GM23338 (cell line): ENCODE results near the gene GADD45B. TPM values are rescaled to one million over a fixed set of nuclear protein-coding genes. Genes with fewer than 3 reads are reported as not detected.

Experiments
- ATAC-seq: fragments of 200-7000 bp; cut with Tn5 transposase; 3 replicates; pipeline ENCODE4 v1.9.1; 2020
- DNase-seq: peaks from one replicate; pipeline ENCODE4 v3.0.0-alpha.2; 2015; ENCODE audit warnings: low spot score
- H2AFZ ChIP-seq: fragments of 200-600 bp; sonication (generic); 2 replicates; pipeline ENCODE4 v1.8.0; 2016; ENCODE audit warnings: antibody characterized with exemption, mild to moderate bottlenecking, moderate library complexity
- H3F3A ChIP-seq: fragments of 200-600 bp; sonication (generic); replicated peaks from 2 replicates; pipeline ENCODE4 v1.8.0; 2017; ENCODE audit warnings: antibody characterized with exemption, mixed run types, low read depth
- H3K27ac ChIP-seq: fragments of 200-600 bp; sonication (generic); 2 replicates; pipeline ENCODE4 v1.6.1; 2016; ENCODE audit warnings: low read depth
- H3K27me3 ChIP-seq: fragments of 200-600 bp; sonication (generic); 2 replicates; pipeline ENCODE4 v1.8.0; 2016; ENCODE audit warnings: mild to moderate bottlenecking, mixed run types, moderate library complexity; ENCODE audit not compliant: insufficient read depth
- H3K36me3 ChIP-seq: fragments of 200-600 bp; sonication (generic); 2 replicates; pipeline ENCODE4 v1.8.0; 2016; ENCODE audit warnings: mild to moderate bottlenecking; ENCODE audit not compliant: insufficient read depth
- H3K4me1 ChIP-seq: fragments of 200-600 bp; sonication (generic); 2 replicates; pipeline ENCODE4 v1.8.0; 2016; ENCODE audit warnings: mild to moderate bottlenecking, moderate library complexity; ENCODE audit not compliant: insufficient read depth
- H3K4me2 ChIP-seq: fragments of 200-600 bp; sonication (generic); 2 replicates; pipeline ENCODE4 v1.7.1; 2017; ENCODE audit warnings: mixed run types
- H3K4me3 ChIP-seq: fragments of 200-600 bp; sonication (generic); 2 replicates; pipeline ENCODE4 v1.6.1; 2016; ENCODE audit warnings: mixed run types
- H3K79me2 ChIP-seq: fragments of 200-600 bp; sonication (generic); replicated peaks from 2 replicates; pipeline ENCODE4 v1.8.0; 2017; ENCODE audit warnings: mild to moderate bottlenecking; ENCODE audit not compliant: insufficient read depth
- H3K9me2 ChIP-seq: fragments of 200-600 bp; sonication (generic); 2 replicates; pipeline ENCODE4 v1.8.0; 2017; ENCODE audit not compliant: insufficient read depth
- H4K20me1 ChIP-seq: fragments of 200-600 bp; sonication (generic); replicated peaks from 2 replicates; pipeline ENCODE4 v1.8.0; 2017; ENCODE audit warnings: mild to moderate bottlenecking; ENCODE audit not compliant: insufficient read depth
- H3K27ac Mint-ChIP-seq: 2 replicates; pipeline ENCODE4 v1.8.0; 2020; ENCODE audit warnings: inconsistent platforms, mild to moderate bottlenecking, moderate library complexity, mixed read lengths
- H3K27me3 Mint-ChIP-seq: 3 replicates; pipeline ENCODE4 v1.8.0; 2022; ENCODE audit warnings: low read depth, mild to moderate bottlenecking, moderate library complexity, mixed read lengths, inconsistent platforms; ENCODE audit not compliant: insufficient read depth, poor library complexity
- H3K36me3 Mint-ChIP-seq: 3 replicates; pipeline ENCODE4 v1.8.0; 2021; ENCODE audit warnings: low read depth, mild to moderate bottlenecking, inconsistent platforms, moderate library complexity, mixed read lengths
- H3K4me1 Mint-ChIP-seq: 3 replicates; pipeline ENCODE4 v1.8.0; 2020; ENCODE audit warnings: mild to moderate bottlenecking, inconsistent platforms, mixed read lengths
- H3K4me3 Mint-ChIP-seq: 3 replicates; pipeline ENCODE4 v1.8.0; 2021; ENCODE audit warnings: moderate library complexity, mild to moderate bottlenecking, inconsistent platforms, mixed read lengths
- H3K9me3 Mint-ChIP-seq: 3 replicates; pipeline ENCODE4 v1.8.0; 2020; ENCODE audit warnings: moderate library complexity, mild to moderate bottlenecking, inconsistent platforms, mixed read lengths
- JUNB ChIP-seq: IDR thresholded peaks from one replicate; pipeline ENCODE4 v1.6.1; 2016; ENCODE audit warnings: antibody characterized with exemption; ENCODE audit not compliant: unreplicated experiment
- NANOG ChIP-seq: IDR thresholded peaks from 2 replicates; pipeline ENCODE4 v1.6.1; 2016; ENCODE audit warnings: antibody characterized with exemption, borderline replicate concordance
- ZNF331 ChIP-seq: fragments of 250-450 bp; sonication (Bioruptor Pico); IDR thresholded peaks from 2 replicates; pipeline ENCODE4 v1.5.0; 2020; ENCODE audit warnings: low read depth, mild to moderate bottlenecking, moderate library complexity
- polyA plus RNA-seq: library from polyadenylated mRNA; unstranded; fragments of >200 nt; fragmentation: Nextera tagmentation; extraction: Ambion mirVana; gene quantifications from 2 replicates; pipeline ENCODE4 v1.2.1, GENCODE V29; 2016
- total RNA-seq: library from RNA; depleted of rRNA; stranded (reverse); fragments of >200 nt; shearing (Covaris generic); gene quantifications from 2 replicates; pipeline ENCODE4 v1.2.3, GENCODE V29; 2014
- TF ChIP-seq, protein P1 (sequence below), 2 experiments: fragments of 200-600 bp in 1 of 2; sonication (generic) in 1 of 2; conservative IDR thresholded peaks; 2 replicates each; pipeline versions ENCODE4 v1.5.1 to v1.6.1; 2016 to 2017; ENCODE audit warnings: antibody characterized with exemption in 2 of 2, low read depth in 2 of 2, mild to moderate bottlenecking in 2 of 2, moderate library complexity in 1 of 2
- TF ChIP-seq, protein P2 (sequence below): fragments of 250-450 bp; sonication (Bioruptor Pico); IDR thresholded peaks from 2 replicates; pipeline ENCODE4 v1.5.0; 2020; ENCODE audit warnings: mild to moderate bottlenecking, moderate library complexity

Gene GADD45B
- total and polyA plus RNA-seq, 2 experiments from 2014 or later, result 12.3 to 16.6 TPM

DNA sequence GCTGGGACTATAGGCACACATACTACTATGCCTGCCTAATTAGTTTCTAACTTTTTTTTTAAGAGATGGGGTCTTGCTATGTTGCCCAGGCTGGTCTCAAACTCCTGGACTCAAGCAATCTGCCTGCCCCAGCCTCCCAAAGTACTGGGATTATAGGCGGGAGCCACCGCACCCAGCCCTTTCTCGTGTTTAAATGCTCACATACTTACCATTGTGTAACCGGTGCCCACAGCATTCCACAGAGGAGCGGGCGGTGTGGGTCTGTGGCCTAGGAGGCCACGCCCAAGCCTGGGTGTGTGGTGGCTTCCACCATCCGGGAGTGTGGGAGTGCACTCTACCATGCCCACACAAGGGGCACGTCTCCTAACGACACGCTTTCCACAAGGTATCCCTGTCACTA, 26.9 kb upstream of the GADD45B start (continued):
- TF ChIP-seq, protein P1, sequence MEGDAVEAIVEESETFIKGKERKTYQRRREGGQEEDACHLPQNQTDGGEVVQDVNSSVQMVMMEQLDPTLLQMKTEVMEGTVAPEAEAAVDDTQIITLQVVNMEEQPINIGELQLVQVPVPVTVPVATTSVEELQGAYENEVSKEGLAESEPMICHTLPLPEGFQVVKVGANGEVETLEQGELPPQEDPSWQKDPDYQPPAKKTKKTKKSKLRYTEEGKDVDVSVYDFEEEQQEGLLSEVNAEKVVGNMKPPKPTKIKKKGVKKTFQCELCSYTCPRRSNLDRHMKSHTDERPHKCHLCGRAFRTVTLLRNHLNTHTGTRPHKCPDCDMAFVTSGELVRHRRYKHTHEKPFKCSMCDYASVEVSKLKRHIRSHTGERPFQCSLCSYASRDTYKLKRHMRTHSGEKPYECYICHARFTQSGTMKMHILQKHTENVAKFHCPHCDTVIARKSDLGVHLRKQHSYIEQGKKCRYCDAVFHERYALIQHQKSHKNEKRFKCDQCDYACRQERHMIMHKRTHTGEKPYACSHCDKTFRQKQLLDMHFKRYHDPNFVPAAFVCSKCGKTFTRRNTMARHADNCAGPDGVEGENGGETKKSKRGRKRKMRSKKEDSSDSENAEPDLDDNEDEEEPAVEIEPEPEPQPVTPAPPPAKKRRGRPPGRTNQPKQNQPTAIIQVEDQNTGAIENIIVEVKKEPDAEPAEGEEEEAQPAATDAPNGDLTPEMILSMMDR (conservative IDR thresholded peaks at IDR 0.05; ENCODE audit: low read depth in 2 of 2), result no peak
- TF ChIP-seq JUNB, result no peak
- TF ChIP-seq, protein P2, sequence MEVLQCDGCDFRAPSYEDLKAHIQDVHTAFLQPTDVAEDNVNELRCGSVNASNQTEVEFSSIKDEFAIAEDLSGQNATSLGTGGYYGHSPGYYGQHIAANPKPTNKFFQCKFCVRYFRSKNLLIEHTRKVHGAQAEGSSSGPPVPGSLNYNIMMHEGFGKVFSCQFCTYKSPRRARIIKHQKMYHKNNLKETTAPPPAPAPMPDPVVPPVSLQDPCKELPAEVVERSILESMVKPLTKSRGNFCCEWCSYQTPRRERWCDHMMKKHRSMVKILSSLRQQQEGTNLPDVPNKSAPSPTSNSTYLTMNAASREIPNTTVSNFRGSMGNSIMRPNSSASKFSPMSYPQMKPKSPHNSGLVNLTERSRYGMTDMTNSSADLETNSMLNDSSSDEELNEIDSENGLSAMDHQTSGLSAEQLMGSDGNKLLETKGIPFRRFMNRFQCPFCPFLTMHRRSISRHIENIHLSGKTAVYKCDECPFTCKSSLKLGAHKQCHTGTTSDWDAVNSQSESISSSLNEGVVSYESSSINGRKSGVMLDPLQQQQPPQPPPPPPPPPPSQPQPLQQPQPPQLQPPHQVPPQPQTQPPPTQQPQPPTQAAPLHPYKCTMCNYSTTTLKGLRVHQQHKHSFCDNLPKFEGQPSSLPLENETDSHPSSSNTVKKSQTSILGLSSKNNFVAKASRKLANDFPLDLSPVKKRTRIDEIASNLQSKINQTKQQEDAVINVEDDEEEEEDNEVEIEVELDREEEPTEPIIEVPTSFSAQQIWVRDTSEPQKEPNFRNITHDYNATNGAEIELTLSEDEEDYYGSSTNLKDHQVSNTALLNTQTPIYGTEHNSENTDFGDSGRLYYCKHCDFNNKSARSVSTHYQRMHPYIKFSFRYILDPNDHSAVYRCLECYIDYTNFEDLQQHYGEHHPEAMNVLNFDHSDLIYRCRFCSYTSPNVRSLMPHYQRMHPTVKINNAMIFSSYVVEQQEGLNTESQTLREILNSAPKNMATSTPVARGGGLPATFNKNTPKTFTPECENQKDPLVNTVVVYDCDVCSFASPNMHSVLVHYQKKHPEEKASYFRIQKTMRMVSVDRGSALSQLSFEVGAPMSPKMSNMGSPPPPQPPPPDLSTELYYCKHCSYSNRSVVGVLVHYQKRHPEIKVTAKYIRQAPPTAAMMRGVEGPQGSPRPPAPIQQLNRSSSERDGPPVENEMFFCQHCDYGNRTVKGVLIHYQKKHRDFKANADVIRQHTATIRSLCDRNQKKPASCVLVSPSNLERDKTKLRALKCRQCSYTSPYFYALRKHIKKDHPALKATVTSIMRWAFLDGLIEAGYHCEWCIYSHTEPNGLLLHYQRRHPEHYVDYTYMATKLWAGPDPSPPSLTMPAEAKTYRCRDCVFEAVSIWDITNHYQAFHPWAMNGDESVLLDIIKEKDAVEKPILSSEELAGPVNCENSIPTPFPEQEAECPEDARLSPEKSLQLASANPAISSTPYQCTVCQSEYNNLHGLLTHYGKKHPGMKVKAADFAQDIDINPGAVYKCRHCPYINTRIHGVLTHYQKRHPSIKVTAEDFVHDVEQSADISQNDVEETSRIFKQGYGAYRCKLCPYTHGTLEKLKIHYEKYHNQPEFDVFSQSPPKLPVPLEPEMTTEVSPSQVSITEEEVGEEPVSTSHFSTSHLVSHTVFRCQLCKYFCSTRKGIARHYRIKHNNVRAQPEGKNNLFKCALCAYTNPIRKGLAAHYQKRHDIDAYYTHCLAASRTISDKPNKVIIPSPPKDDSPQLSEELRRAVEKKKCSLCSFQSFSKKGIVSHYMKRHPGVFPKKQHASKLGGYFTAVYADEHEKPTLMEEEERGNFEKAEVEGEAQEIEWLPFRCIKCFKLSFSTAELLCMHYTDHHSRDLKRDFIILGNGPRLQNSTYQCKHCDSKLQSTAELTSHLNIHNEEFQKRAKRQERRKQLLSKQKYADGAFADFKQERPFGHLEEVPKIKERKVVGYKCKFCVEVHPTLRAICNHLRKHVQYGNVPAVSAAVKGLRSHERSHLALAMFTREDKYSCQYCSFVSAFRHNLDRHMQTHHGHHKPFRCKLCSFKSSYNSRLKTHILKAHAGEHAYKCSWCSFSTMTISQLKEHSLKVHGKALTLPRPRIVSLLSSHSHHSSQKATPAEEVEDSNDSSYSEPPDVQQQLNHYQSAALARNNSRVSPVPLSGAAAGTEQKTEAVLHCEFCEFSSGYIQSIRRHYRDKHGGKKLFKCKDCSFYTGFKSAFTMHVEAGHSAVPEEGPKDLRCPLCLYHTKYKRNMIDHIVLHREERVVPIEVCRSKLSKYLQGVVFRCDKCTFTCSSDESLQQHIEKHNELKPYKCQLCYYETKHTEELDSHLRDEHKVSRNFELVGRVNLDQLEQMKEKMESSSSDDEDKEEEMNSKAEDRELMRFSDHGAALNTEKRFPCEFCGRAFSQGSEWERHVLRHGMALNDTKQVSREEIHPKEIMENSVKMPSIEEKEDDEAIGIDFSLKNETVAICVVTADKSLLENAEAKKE (CRISPR knock-in tag), result no peak

DNA sequence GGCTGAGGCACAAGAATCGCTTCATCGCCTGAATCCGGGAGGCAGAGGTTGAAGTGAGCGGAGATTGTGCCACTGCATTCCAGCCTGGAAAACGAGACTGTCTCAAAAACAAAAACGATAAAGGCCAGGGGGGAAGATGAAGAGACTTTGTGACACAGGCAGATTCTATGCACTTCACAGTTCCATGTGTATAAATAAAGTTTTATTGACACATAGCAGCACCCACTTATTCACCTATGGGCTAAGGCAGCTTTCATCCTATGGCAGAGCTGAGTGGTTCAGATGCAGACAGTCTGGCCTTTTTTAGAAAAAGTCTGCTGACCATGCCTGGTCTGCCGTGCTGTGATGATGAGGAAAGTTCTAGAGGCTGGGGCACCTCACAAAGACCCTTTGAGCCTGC, 24.8 kb upstream of the GADD45B start:
- Histone ChIP-seq H3K79me2 (peaks cover 99% of the 10 kb centered on the region), H3K27ac (peak overlapping the region; percentile 45; the same call in 1 of the 2 replicates), H3K4me3 (no peak overlapping the region), H2AFZ (no peak overlapping the region), H3K4me1 (peaks cover 20% of the 10 kb centered on the region), H3K27me3 (no peaks in the 10 kb centered on the region), H3K4me2 (no peak overlapping the region), H4K20me1 (peaks cover 38% of the 10 kb centered on the region), H3K36me3 (no peaks in the 10 kb centered on the region), H3F3A (no peaks in the 10 kb centered on the region), H3K9me2 (no peaks in the 10 kb centered on the region)
- Mint-ChIP-seq H3K27ac (no peak overlapping the region), H3K27me3 (peaks cover 12% of the 10 kb centered on the region), H3K9me3 (no peaks in the 10 kb centered on the region), H3K4me1 (peaks cover 38% of the 10 kb centered on the region), H3K36me3 (peaks cover 6% of the 10 kb centered on the region), H3K4me3 (no peak overlapping the region)
- ATAC-seq (no peak), DNase-seq (no peak)
- TF ChIP-seq, protein P1 (conservative IDR thresholded peaks at IDR 0.05; ENCODE audit: low read depth in 2 of 2), result no peak
- TF ChIP-seq JUNB (no peak), NANOG (no peak), ZNF331 (no peak)
